ENCODE measurements around the gene OSMR.

GRCh38 chr5:38883842-38884241 lies 38.0 kb downstream of the OSMR start:
- TF ChIP-seq CTCF (conservative IDR thresholded peaks at IDR 0.05; ENCODE audit: low read length) (no peak), EZH2phosphoT487 (IDR thresholded peaks at IDR 0.05; ENCODE audit: borderline replicate concordance) (no peak)

Measured in Loucy (cell line).